ENCODE measurements around the gene ZNF445. TPM values are rescaled to one million over a fixed set of nuclear protein-coding genes. Genes with fewer than 3 reads are reported as not detected.
"Not testable (repeated sequence)": the region's sequence is repeated elsewhere in the genome, so short reads cannot be mapped to it uniquely, and the experiment has no call there.

ZNF445 gene
- total RNA-seq, 1 donor from 2014 or later = 8.9 TPM

GRCh38 chr3:44409640-44410410 is 67.6 kb downstream of the ZNF445 start:
- no peak for DNase-seq (ENCODE audit: extremely low read depth, low read depth, low spot score)

- DNase-seq (ENCODE audit: extremely low read depth, low read depth, low spot score) = no peak
Measured at GRCh38 chr3:44402548-44402947, 74.9 kb downstream of the ZNF445 start.

- DNase-seq (ENCODE audit: extremely low read depth, low read depth, low spot score) = no peak
Measured at GRCh38 chr3:44400771-44401170, 76.7 kb downstream of the ZNF445 start.

GRCh38 chr3:44398853-44399252 is 78.6 kb downstream of the ZNF445 start:
- no peak for DNase-seq (ENCODE audit: extremely low read depth, low read depth, low spot score)

GRCh38 chr3:44398271-44398670 is 79.2 kb downstream of the ZNF445 start:
- not testable (repeated sequence) for DNase-seq (ENCODE audit: extremely low read depth, low read depth, low spot score)

- no peak for DNase-seq (ENCODE audit: extremely low read depth, low read depth, low spot score)
Measured at GRCh38 chr3:44396200-44397171, 81.0 kb downstream of the ZNF445 start.

GRCh38 chr3:44395714-44396113 is 81.8 kb downstream of the ZNF445 start:
- DNase-seq (ENCODE audit: extremely low read depth, low read depth, low spot score) = no peak

GRCh38 chr3:44392489-44392888 is 85.0 kb downstream of the ZNF445 start:
- DNase-seq (ENCODE audit: extremely low read depth, low read depth, low spot score) = no peak

GRCh38 chr3:44387404-44387803 is 90.1 kb downstream of the ZNF445 start:
- no peak for DNase-seq (ENCODE audit: extremely low read depth, low read depth, low spot score)

Other genes with a start within 250 kb of the ZNF445 start
- gene TOPAZ1, start 235.8 kb downstream of the ZNF445 start, total RNA-seq = not detected in 2 replicates
- gene TCAIM, start 138.9 kb downstream of the ZNF445 start, total RNA-seq = 25.8 and 41.0 TPM in 2 replicates
- 1.2 and 1.9 TPM in 2 replicates for gene ZKSCAN7, start 77.5 kb upstream of the ZNF445 start, total RNA-seq
- 0.63 and 0.88 TPM in 2 replicates for gene ZNF660, start 107.3 kb upstream of the ZNF445 start, total RNA-seq
- 10.4 and 11.1 TPM in 2 replicates for gene ZNF197, start 147.4 kb upstream of the ZNF445 start, total RNA-seq
- 11.6 and 12.0 TPM in 2 replicates for gene ZNF35, start 171.1 kb upstream of the ZNF445 start, total RNA-seq
- 2.6 and 3.2 TPM in 2 replicates for gene ZNF502, start 235.0 kb upstream of the ZNF445 start, total RNA-seq